NCI-H2227 (cell line): ENCODE measurements around the gene SLC44A1.
"Not testable (repeated sequence)": the region's sequence is repeated elsewhere in the genome, so short reads cannot be mapped to it uniquely, and the experiment has no call there.

Experiments used
- DNase-seq: peaks from one replicate; lab custom pipeline; 2025; ENCODE audit not compliant: unreplicated experiment; lab: John Stamatoyannopoulos, UW

SLC44A1 gene

GRCh38 chr9:105242062-105242461 lies 2.4 kb upstream of the SLC44A1 start:
- no peak for DNase-seq

GRCh38 chr9:105242557-105242956 lies 1.9 kb upstream of the SLC44A1 start:
- DNase-seq, result no peak

GRCh38 chr9:105243015-105243686 lies 1.3 kb upstream of the SLC44A1 start:
- DNase-seq, result no peak

- no peak for DNase-seq
These were observed 230 bp downstream of the SLC44A1 start for GRCh38 chr9:105244734-105245028.

- peak; percentile 9 for DNase-seq
These were observed 809 bp downstream of the SLC44A1 start for GRCh38 chr9:105245029-105245890.

- no peak for DNase-seq
These were observed 1.4 kb downstream of the SLC44A1 start for GRCh38 chr9:105245891-105246161.

- no peak for DNase-seq
These were observed 2.3 kb downstream of the SLC44A1 start for GRCh38 chr9:105246656-105247173.

- no peak for DNase-seq
These were observed 4.2 kb downstream of the SLC44A1 start for GRCh38 chr9:105248691-105249090.

- no peak for DNase-seq
These were observed 6.7 kb downstream of the SLC44A1 start for GRCh38 chr9:105251133-105251532.

GRCh38 chr9:105251733-105252404 lies 7.4 kb downstream of the SLC44A1 start:
- DNase-seq, result no peak

- DNase-seq, result no peak
These were observed 7.9 kb downstream of the SLC44A1 start for GRCh38 chr9:105252405-105252756.

GRCh38 chr9:105254226-105254625 lies 9.8 kb downstream of the SLC44A1 start:
- DNase-seq, result peak; percentile 24

GRCh38 chr9:105255421-105255820 lies 11.0 kb downstream of the SLC44A1 start:
- DNase-seq, result no peak

- not testable (repeated sequence) for DNase-seq
These were observed 12.1 kb downstream of the SLC44A1 start for GRCh38 chr9:105256569-105256968.

GRCh38 chr9:105257809-105258208 lies 13.4 kb downstream of the SLC44A1 start:
- DNase-seq, result peak; percentile 3

GRCh38 chr9:105258225-105258737 lies 13.8 kb downstream of the SLC44A1 start:
- DNase-seq, result no peak

GRCh38 chr9:105259274-105259673 lies 14.8 kb downstream of the SLC44A1 start:
- no peak for DNase-seq

GRCh38 chr9:105259731-105260612 lies 15.5 kb downstream of the SLC44A1 start:
- DNase-seq, result no peak

- DNase-seq, result no peak
These were observed 18.0 kb downstream of the SLC44A1 start for GRCh38 chr9:105262497-105262896.

- no peak for DNase-seq
These were observed 19.9 kb downstream of the SLC44A1 start for GRCh38 chr9:105264380-105264779.

GRCh38 chr9:105268254-105268653 lies 23.8 kb downstream of the SLC44A1 start:
- DNase-seq, result not testable (repeated sequence)
